ENCODE measurements around the gene ANKRD6.

DNA sequence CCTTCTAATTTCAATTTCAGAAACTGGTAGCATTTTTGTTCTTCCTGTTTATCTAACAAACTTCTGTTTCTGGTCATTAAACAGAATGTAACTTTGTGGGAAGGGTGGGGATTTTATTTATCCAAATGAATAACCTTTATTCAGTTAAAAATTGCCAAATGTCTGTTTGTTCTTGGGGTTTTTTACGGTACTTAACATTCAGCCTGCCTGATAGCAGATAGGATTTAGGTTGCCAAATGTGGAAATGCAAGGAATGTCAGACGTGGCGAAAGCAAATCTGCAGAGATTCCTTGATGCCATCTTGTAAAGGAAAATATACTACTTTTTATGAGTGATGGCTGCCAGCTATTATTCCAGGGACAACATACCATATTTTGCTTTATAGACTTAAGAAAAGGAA, 109.9 kb downstream of the ANKRD6 start:
- TF ChIP-seq GATA3 (IDR thresholded peaks at IDR 0.05; ENCODE audit: low read depth, low read length) (no peak), GATA2 (IDR thresholded peaks at IDR 0.05; ENCODE audit: low read depth, low read length) (no peak)

Measured in SH-SY5Y (cell line).